ENCODE measurements around the gene NTSR2. TPM values are rescaled to one million over a fixed set of nuclear protein-coding genes. Genes with fewer than 3 reads are reported as not detected.

The NTSR2 gene
- total RNA-seq, 1 experiment from 2014 or later: not detected

DNA sequence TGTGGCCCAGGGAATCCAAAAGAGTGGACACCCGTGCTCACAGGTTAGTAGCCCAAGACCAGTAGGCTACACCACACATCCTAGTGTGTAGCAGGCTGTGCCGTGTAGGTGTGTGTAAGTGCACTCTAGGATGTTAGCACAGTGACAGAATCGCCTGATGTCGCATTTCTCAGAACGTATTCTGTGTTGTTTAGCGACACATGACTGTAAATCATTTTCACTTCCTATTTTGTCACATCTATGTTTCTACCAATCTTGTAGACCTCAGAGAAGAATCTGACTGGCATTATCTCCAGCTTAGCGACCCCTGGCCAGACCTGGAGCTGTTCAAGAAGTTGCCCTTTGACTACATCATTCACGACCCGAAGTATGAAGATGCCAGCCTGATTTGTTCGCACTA lies 45.1 kb downstream of the NTSR2 start:
- Histone ChIP-seq H3K4me3 (ENCODE audit: insufficient read depth, low read depth, low read length) (no peak overlapping the region), H3K36me3 (replicated peaks; ENCODE audit: control insufficient read depth, insufficient read depth, low read length) (peaks cover 9% of the 10 kb centered on the region), H3K27me3 (ENCODE audit: control insufficient read depth, insufficient read depth, low read length) (no peaks in the 10 kb centered on the region)
- no peak for DNase-seq

DNA sequence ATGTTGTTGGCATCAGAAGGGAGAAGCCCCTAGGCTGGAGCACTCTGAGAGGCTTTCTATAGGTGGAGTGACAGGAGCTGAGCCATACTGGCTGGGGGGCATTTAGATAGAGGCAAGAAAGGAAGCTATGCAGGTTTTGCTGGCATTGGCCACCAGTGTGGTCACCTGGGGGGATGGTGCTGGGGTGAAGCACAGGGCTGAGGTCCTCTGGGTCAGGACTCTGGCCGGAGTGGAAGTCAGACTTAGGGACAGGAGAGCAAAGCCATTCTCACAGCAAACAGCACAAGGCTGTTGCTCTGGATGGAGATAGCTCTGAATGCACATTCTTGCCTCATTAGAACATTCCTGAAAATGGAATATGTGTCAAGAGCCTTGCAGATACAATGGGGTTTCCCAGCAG lies 47.4 kb downstream of the NTSR2 start:
- no peaks in the 10 kb centered on the region for H3K27me3 ChIP-seq (ENCODE audit: control insufficient read depth, insufficient read depth, low read length)
- no peak overlapping the region for H3K4me3 ChIP-seq (ENCODE audit: insufficient read depth, low read depth, low read length)
- H3K36me3 ChIP-seq (replicated peaks; ENCODE audit: control insufficient read depth, insufficient read depth, low read length): peaks cover 9% of the 10 kb centered on the region
- DNase-seq: no peak

DNA sequence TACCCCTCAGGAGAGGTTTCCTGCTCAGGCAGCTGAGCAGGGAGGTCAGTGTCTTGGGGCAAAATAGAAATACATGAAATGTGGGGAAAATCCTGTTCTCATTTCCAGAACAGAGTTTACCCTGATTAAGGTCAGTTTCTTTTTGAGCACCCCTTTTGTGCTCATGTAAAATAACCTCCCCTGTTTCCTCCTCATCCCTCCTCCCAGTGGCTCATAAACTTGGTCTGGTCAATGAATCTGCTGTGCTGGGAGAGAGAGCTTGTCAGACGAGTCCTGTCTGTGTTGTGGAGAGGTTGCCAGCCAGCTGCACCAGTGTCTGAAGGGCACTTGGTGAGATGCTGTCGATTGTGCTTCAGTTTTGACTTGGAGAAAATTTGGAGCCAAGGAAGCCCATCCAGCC lies 48.6 kb downstream of the NTSR2 start:
- no peak for DNase-seq
- Histone ChIP-seq H3K4me3 (ENCODE audit: insufficient read depth, low read depth, low read length) (no peak overlapping the region), H3K27me3 (ENCODE audit: control insufficient read depth, insufficient read depth, low read length) (no peaks in the 10 kb centered on the region), H3K36me3 (replicated peaks; ENCODE audit: control insufficient read depth, insufficient read depth, low read length) (peaks cover 4% of the 10 kb centered on the region)

DNA sequence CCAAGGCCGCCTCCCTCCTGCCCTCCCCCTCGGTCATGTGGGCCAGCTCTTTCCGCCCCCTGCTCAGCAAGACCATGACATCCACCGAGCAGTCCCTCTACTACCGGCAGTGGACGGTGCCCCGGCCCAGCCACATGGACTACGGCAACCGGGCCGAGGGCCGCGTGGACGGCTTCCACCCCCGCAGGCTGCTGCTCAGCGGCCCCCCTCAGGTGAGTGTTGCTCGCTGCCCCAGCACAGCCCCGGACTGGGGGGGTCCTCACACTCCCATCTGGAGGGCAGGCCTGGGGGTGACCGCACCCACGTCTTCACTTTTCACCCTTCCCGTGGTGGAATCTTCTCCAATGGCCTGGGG lies 51.3 kb downstream of the NTSR2 start:
- H3K27me3 ChIP-seq (ENCODE audit: control insufficient read depth, insufficient read depth, low read length): no peaks in the 10 kb centered on the region
- no peak for DNase-seq
- H3K4me3 ChIP-seq (ENCODE audit: insufficient read depth, low read depth, low read length): no peak overlapping the region
- H3K36me3 ChIP-seq (replicated peaks; ENCODE audit: control insufficient read depth, insufficient read depth, low read length): peaks cover 1% of the 10 kb centered on the region; the same call in 1 of the 2 replicates

DNA sequence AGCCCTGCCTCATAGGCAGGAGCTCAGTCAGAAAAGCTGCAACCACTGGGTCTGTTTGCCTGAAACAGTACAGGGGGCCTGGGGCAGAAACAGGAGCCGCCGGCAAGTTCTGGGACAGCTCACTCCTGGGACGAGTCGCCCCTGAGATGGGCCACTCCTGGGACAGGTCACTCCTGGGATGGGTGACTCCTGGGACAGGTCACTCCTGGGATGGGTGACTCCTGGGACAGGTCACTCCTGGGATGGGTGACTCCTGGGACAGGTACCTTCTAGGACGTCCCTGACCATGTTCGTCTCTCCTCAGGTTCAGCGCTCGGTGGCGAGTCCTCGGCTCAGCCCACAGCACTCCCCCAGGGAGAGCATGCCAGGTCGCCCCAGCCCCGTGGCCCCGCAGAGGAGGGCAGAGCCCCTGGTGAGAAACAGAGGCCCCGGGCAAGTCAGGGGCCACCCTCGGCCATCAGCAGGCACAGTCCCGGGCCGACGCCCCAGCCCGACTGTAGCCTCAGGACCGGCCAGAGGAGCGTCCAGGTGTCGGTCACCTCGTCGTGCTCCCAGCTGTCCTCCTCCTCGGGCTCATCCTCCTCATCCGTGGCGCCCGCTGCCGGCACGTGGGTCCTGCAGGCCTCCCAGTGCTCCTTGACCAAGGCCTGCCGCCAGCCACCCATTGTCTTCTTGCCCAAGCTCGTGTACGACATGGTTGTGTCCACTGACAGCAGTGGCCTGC lies 51.8 kb downstream of the NTSR2 start:
- no peaks in the 10 kb centered on the region for H3K27me3 ChIP-seq (ENCODE audit: control insufficient read depth, insufficient read depth, low read length)
- no peak overlapping the region for H3K4me3 ChIP-seq (ENCODE audit: insufficient read depth, low read depth, low read length)
- no peak for DNase-seq
- peaks cover 1% of the 10 kb centered on the region for H3K36me3 ChIP-seq (replicated peaks; ENCODE audit: control insufficient read depth, insufficient read depth, low read length)

DNA sequence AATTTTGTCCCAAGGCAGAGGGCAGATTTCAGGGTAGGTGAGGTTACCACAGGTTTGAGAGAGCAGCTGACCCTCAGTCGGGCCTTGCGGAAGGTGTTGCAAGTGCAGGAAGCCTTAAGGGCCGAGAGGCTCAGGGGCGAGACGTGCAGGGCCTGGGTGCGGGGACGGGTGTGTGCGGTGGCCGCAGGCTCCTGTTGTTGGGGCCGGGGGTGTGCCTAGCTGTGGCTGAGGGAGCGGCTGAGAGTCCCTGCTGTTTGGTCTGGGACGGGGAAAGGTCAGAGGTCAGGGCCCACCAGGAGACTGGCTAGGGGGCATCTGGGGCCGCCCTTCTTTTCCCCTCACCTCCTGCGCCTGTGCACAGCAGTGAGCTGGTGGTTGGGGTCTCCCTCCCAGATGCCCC lies 52.5 kb downstream of the NTSR2 start:
- Histone ChIP-seq H3K4me3 (ENCODE audit: insufficient read depth, low read depth, low read length) (no peak overlapping the region), H3K36me3 (replicated peaks; ENCODE audit: control insufficient read depth, insufficient read depth, low read length) (peaks cover 1% of the 10 kb centered on the region), H3K27me3 (ENCODE audit: control insufficient read depth, insufficient read depth, low read length) (no peaks in the 10 kb centered on the region)
- DNase-seq: no peak

DNA sequence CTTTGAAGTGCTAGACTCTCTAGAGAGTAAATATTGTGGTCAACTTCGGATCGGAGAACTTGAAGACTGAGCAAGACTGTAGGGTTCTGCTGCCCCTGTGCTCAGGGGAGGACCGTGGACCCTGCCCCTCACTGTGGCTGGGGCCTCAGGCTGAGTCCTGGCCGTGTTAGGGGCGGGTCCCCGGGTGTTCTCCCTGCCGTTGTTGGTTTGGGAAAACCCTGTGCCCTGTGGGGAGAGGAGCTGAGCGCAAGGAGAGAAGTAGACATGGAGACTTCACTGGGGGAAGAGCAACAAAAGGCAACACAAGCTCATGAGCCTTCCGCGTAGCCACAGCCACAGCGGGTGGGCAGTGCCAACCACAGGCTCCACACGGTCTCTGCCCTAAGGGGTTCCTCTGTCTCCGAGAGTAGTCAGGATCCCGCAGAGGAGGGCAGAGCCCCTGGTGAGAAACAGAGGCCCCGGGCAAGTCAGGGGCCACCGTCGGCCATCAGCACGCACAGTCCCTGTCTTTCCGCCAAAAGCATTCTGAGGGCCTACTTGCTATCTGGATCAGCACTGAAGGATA lies 53.1 kb downstream of the NTSR2 start:
- no peak for DNase-seq
- Histone ChIP-seq H3K4me3 (ENCODE audit: insufficient read depth, low read depth, low read length) (no peak overlapping the region), H3K36me3 (replicated peaks; ENCODE audit: control insufficient read depth, insufficient read depth, low read length) (peaks cover 1% of the 10 kb centered on the region), H3K27me3 (ENCODE audit: control insufficient read depth, insufficient read depth, low read length) (no peaks in the 10 kb centered on the region)

DNA sequence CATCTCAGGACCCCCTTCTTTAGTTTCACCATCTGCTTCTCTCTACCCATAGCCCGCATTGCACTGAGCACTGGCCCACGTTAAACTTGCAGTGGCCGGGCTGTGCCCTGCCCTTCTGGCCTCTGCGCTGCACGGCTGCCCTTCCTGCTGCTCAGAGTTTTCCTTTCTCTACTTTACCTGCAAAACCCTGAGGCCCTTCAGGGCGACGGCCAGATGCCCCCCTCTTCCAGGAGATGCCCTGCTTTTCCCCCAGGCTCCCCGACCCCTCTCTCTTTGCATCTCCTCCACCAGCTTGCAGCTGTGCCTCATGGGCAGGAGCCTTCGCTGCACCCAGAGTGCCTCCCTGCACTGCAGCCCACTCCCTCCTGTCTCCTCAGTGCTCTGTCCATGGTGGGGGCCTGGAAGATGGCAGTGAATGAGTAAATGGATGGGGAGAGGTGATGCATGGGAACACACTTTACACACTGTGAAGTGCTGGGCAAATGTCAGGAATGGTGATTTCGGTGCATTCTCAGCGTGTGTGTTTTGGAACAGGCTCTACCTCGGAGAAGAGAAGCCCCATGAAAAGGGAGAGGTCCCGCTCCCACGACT lies 53.8 kb downstream of the NTSR2 start:
- H3K4me3 ChIP-seq (ENCODE audit: insufficient read depth, low read depth, low read length): no peak overlapping the region
- H3K27me3 ChIP-seq (ENCODE audit: control insufficient read depth, insufficient read depth, low read length): no peaks in the 10 kb centered on the region
- DNase-seq: no peak
- H3K36me3 ChIP-seq (replicated peaks; ENCODE audit: control insufficient read depth, insufficient read depth, low read length): peaks cover 1% of the 10 kb centered on the region

DNA sequence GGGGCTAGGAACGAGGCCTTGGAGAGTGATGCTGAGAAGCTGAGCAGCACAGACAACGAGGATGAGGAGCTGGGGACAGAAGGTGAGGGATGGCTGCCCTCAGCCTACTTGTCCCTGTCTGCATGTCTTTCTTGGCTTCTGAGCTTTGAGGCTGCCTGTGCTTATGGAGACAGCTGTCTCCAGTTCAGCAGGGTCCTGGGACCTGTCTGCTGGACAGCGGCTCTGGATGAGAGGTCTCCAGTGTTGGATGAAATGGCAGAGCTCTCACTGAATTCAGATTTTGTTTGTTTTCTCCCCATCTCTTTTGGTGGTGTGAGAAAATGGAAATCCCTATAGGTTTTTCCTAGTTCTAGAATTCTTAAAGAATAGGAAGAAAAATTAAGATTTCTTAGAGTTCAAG lies 54.8 kb downstream of the NTSR2 start:
- DNase-seq: no peak
- Histone ChIP-seq H3K27me3 (ENCODE audit: control insufficient read depth, insufficient read depth, low read length) (no peaks in the 10 kb centered on the region), H3K36me3 (replicated peaks; ENCODE audit: control insufficient read depth, insufficient read depth, low read length) (peaks cover 1% of the 10 kb centered on the region), H3K4me3 (ENCODE audit: insufficient read depth, low read depth, low read length) (no peak overlapping the region)

DNA sequence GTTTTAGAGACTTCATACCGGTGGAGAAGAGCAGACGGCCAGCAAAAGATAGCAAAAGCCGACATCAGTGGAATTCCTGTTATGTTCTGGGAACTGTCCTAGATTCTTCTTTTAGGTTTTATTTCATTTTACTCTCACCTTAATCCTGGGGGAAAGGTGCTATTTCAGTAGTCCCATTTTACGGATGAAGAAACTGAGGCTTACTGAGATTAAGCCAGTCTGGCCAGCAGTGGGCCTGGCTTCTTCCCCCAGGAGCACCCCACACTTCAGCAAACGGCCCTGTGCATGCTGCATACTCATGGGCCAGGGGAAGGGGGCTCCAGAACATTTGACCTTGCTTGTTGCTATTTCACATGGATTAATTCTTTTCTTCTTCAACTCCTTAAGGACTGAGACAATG lies 56.7 kb downstream of the NTSR2 start:
- H3K27me3 ChIP-seq (ENCODE audit: control insufficient read depth, insufficient read depth, low read length): no peaks in the 10 kb centered on the region
- no peak for DNase-seq
- H3K36me3 ChIP-seq (replicated peaks; ENCODE audit: control insufficient read depth, insufficient read depth, low read length): peaks cover 5% of the 10 kb centered on the region
- no peak overlapping the region for H3K4me3 ChIP-seq (ENCODE audit: insufficient read depth, low read depth, low read length)

DNA sequence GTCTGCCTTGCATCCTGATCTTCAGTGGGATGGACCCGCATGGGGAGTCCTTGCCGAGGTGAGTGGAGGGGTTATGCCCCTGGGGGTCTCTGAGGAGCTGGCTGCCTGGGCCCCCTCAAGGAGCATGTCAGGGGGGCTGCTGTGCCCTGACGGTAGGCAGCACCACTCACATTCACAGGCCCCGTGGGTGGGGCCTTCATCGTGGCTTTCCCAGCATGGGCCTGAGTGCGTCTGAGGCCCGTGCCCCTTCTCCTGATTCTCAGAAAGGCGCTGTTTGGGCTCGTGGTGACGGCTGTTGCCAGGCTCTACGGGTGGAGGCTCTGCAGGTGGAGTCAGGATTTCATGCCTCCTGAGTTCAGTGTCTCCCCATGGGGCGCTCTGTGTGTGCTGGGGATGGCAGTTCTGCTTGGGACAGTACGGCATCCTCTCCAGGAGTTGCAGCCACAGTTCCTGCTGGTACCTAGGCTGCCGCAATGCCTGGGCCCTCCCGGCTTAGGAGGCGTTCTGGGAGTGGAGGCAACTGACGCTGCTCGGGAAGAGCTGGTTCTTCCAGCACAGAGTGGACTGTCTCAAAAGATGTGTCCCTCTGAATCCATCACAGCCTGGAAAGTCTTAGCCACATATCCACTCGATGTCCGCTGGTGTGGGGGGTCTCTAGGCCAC lies 57.3 kb downstream of the NTSR2 start:
- Histone ChIP-seq H3K36me3 (replicated peaks; ENCODE audit: control insufficient read depth, insufficient read depth, low read length) (peaks cover 5% of the 10 kb centered on the region), H3K27me3 (ENCODE audit: control insufficient read depth, insufficient read depth, low read length) (no peaks in the 10 kb centered on the region), H3K4me3 (ENCODE audit: insufficient read depth, low read depth, low read length) (no peak overlapping the region)
- no peak for DNase-seq

DNA sequence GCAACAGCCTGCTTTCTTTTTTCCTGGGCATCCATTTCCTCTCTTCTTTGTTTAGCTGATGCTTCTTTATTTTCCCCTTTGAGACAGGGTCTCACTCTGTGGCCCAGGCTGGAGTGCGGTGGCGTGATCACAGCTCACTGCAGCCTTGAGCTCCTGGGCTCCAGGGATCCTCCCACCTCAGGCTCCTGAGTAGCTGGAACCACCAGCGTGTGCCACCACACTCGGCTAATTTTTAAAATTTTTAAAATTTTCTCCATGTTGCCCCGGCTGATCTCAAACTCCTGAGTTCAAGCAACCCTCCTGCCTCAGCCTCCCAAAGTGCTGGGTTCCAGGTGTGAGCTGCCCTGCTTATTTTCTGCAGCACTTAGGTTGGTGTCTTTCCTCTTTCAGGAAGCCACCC lies 58.7 kb downstream of the NTSR2 start:
- Histone ChIP-seq H3K27me3 (ENCODE audit: control insufficient read depth, insufficient read depth, low read length) (no peaks in the 10 kb centered on the region), H3K36me3 (replicated peaks; ENCODE audit: control insufficient read depth, insufficient read depth, low read length) (peaks cover 5% of the 10 kb centered on the region), H3K4me3 (ENCODE audit: insufficient read depth, low read depth, low read length) (no peak overlapping the region)
- DNase-seq: no peak

DNA sequence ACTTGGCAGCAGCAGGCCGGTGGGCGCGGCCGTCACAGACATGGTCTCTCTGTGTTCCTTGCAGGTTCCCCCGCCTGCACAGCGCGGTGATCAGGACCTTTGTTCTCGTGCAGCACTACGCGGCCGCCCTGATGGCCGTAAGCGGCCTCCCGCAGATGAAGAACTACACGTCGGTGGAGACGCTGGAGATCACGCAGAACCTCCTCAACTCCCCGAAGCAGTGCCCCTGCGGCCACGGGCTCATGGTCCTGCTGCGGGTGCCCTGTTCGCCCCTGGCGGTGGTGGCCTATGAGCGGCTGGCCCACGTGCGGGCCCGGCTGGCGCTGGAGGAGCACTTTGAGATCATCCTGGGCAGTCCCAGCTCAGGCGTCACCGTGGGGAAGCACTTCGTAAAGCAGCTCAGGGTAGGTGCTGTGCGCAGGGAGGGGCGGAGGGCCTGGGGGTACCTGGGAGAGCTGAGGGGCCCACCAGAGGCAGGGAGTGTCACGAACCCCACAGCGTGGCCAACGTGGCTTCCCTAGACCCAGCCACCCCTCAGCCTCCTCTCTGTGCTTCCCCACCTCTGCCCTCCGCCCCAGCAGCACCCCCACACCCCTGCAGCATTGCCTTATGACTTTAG lies 59.3 kb downstream of the NTSR2 start:
- H3K4me3 ChIP-seq (ENCODE audit: insufficient read depth, low read depth, low read length): no peak overlapping the region
- no peaks in the 10 kb centered on the region for H3K27me3 ChIP-seq (ENCODE audit: control insufficient read depth, insufficient read depth, low read length)
- H3K36me3 ChIP-seq (replicated peaks; ENCODE audit: control insufficient read depth, insufficient read depth, low read length): peaks cover 5% of the 10 kb centered on the region
- no peak for DNase-seq

Data from H7 (cell line).